GM12878 (cell line): ENCODE results near the gene PIGU. TPM values are rescaled to one million over a fixed set of nuclear protein-coding genes. Genes with fewer than 3 reads are reported as not detected.

Experiments
- ATAC-seq: fragments of 200-7000 bp; cut with Tn5 transposase; 3 replicates; pipeline ENCODE4 v1.9.1; 2020; ENCODE audit warnings: mild to moderate bottlenecking, moderate library complexity
- BruUV-seq: library from RNA; stranded (reverse); fragments of 400-500 nt; replicated peaks from 2 replicates; lab custom pipeline; 2021; lab: Mats Ljungman, UMichigan
- CTCF ChIA-PET: fragments of 300-600 bp; sonication (Branson Sonifier 250); formaldehyde crosslinking; extraction: SDS; loops from one replicate; lab custom pipeline; 2021; ENCODE audit warnings: inconsistent platforms; lab: Yijun Ruan, JAX
- POLR2A ChIA-PET: fragments of 350-600 bp; formaldehyde crosslinking; extraction: SDS; loops from one replicate; lab custom pipeline; 2021; ENCODE audit warnings: inconsistent platforms; lab: Charles Lee
- RAD21 ChIA-PET: fragments of 300-600 bp; sonication (Branson Sonifier 250); formaldehyde crosslinking; loops from one replicate; lab custom pipeline; 2023; ENCODE audit warnings: antibody characterized with exemption; ENCODE audit not compliant: unreplicated experiment; lab: Charles Lee
- SMC1A ChIA-PET: fragments of 300-600 bp; sonication (Branson Sonifier 250); formaldehyde crosslinking; loops from one replicate; lab custom pipeline; 2023; ENCODE audit not compliant: unreplicated experiment, uncharacterized antibody; lab: Charles Lee
- DNase-seq: peaks from one replicate; pipeline ENCODE4 v3.0.0-alpha.2; 2011; ENCODE audit warnings: low read depth, low spot score
- FAIRE-seq: peaks from 3 replicates; lab custom pipeline; 2011; peaks lifted over from hg19 to GRCh38; lab: Jason Lieb, UNC
- H2AFZ ChIP-seq: 2 replicates; pipeline ENCODE4 v1.6.0; 2011; ENCODE audit warnings: low read depth, low read length, control low read depth; ENCODE audit not compliant: control insufficient read depth
- H3K27ac ChIP-seq: 2 replicates; pipeline ENCODE4 v1.5.1; 2011; ENCODE audit warnings: control low read depth; ENCODE audit not compliant: control insufficient read depth, insufficient read depth
- H3K27me3 ChIP-seq, 2 experiments: replicated peaks in 1 of 2; 2 replicates each; pipeline versions ENCODE4 v1.6.0 to v1.6.1; 2011; ENCODE audit warnings: low read length in 1 of 2; ENCODE audit not compliant: control insufficient read depth in 2 of 2, insufficient read depth in 2 of 2
- H3K36me3 ChIP-seq, 2 experiments: 2 replicates each; pipeline ENCODE4 v1.5.1; 2011; ENCODE audit warnings: low read length in 1 of 2; ENCODE audit not compliant: control insufficient read depth in 2 of 2, insufficient read depth in 2 of 2
- H3K4me1 ChIP-seq: 2 replicates; pipeline ENCODE4 v1.6.1; 2011; ENCODE audit warnings: mild to moderate bottlenecking, low read length, moderate library complexity, mixed read lengths; ENCODE audit not compliant: control insufficient read depth, insufficient read depth
- H3K4me2 ChIP-seq: 2 replicates; pipeline ENCODE4 v1.6.0; 2011; ENCODE audit warnings: control low read depth; ENCODE audit not compliant: control insufficient read depth, insufficient read depth
- H3K4me3 ChIP-seq: fragments of 200-600 bp; sonication (generic); 2 replicates; pipeline ENCODE4 v1.5.1; 2016
- H3K79me2 ChIP-seq: 2 replicates; pipeline ENCODE4 v1.6.0; 2011; ENCODE audit warnings: low read length; ENCODE audit not compliant: control insufficient read depth, insufficient read depth
- H3K9ac ChIP-seq: 2 replicates; pipeline ENCODE4 v1.8.0; 2011; ENCODE audit warnings: low read length, control low read depth, mixed read lengths; ENCODE audit not compliant: control insufficient read depth, insufficient read depth
- H3K9me3 ChIP-seq: replicated peaks from 3 replicates; pipeline ENCODE4 v1.5.1; 2011; ENCODE audit warnings: mild to moderate bottlenecking, low read length; ENCODE audit not compliant: control insufficient read depth, insufficient read depth
- H4K20me1 ChIP-seq: 2 replicates; pipeline ENCODE4 v1.6.0; 2011; ENCODE audit not compliant: control insufficient read depth, insufficient read depth
- E2F4 ChIP-seq: IDR thresholded peaks from 2 replicates; pipeline ENCODE4 v1.6.1; 2012; ENCODE audit warnings: low read depth, low read length, improper control_type of control experiment
- EGR1 ChIP-seq, 2 experiments: IDR thresholded peaks; 1 replicate in 1 of 2; 2 replicates in 1 of 2; pipeline ENCODE4 v1.6.1; 2011 to 2012; ENCODE audit warnings: low read depth in 2 of 2, low read length in 2 of 2, borderline replicate concordance in 1 of 2, mild to moderate bottlenecking in 1 of 2, moderate library complexity in 1 of 2
- FOS ChIP-seq: IDR thresholded peaks from 3 replicates; pipeline ENCODE4 v1.6.1; 2011; ENCODE audit warnings: borderline replicate concordance; ENCODE audit not compliant: insufficient read length; ENCODE audit errors: extremely low read depth
- IKZF2 ChIP-seq, 2 experiments: fragments of 450-650 bp; IDR thresholded peaks; 2 replicates each; pipeline ENCODE4 v1.6.1; 2017; ENCODE audit warnings: mild to moderate bottlenecking in 2 of 2, moderate library complexity in 2 of 2
- JUND ChIP-seq: IDR thresholded peaks from 2 replicates; pipeline ENCODE4 v1.6.1; 2012; ENCODE audit warnings: low read depth, mild to moderate bottlenecking, low read length, improper control_type of control experiment, moderate library complexity
- KAT2A ChIP-seq: conservative IDR thresholded peaks from 2 replicates; pipeline ENCODE4 v1.6.1; 2011; ENCODE audit warnings: low read depth, low read length; ENCODE audit not compliant: control insufficient read depth
- MXI1 ChIP-seq: fragments of 150-350 bp; IDR thresholded peaks from 2 replicates; pipeline ENCODE4 v1.6.1; 2011; ENCODE audit warnings: low read depth, mild to moderate bottlenecking, inconsistent platforms, low read length, improper control_type of control experiment
- NR2F1 ChIP-seq: fragments of 450-650 bp; conservative IDR thresholded peaks from 2 replicates; pipeline ENCODE4 v1.6.1; 2017; ENCODE audit warnings: mild to moderate bottlenecking
- RB1 ChIP-seq: fragments of 450-650 bp; formaldehyde crosslinking; IDR thresholded peaks from 2 replicates; pipeline ENCODE4 v1.6.1; 2017; ENCODE audit warnings: mild to moderate bottlenecking, borderline replicate concordance
- RELA ChIP-seq: fragments of 450-650 bp; IDR thresholded peaks from 2 replicates; pipeline ENCODE4 v1.8.0; 2014; ENCODE audit warnings: borderline replicate concordance; ENCODE audit not compliant: partially characterized antibody
- SP1 ChIP-seq: IDR thresholded peaks from one replicate; pipeline ENCODE4 v1.6.1; 2011; ENCODE audit warnings: low read depth, low read length
- in situ Hi-C: fragments of 300-500 bp; cut with MboI; formaldehyde crosslinking; loops from 9 replicates; pipeline ENCODE4 v1.14.3; 2018; ENCODE audit warnings: mixed read lengths
- intact Hi-C: fragments of 100-400 bp; cut with micrococcal nuclease; formaldehyde crosslinking; loops from one replicate; pipeline ENCODE4 v1.14.2; 2022; ENCODE audit not compliant: unreplicated experiment
- polyA plus RNA-seq, 11 experiments: library from polyadenylated mRNA; depleted of rRNA in 4 of 11; unstranded in 6 of 11; stranded (reverse) in 5 of 11; fragments of >200 nt; fragmentation: Nextera tagmentation in 4 of 11; fragmentation: Illumina TruSeq in 1 of 11; extraction: Ambion mirVana in 4 of 11; extraction: Trizol in 1 of 11; gene quantifications; 1 replicate in 1 of 11; 2 replicates in 10 of 11; pipeline versions ENCODE4 v1.2.1 to v1.2.3, GENCODE V29; 2011 to 2016; ENCODE audit warnings: inconsistent platforms in 2 of 11, missing spikeins in 2 of 11, low read depth in 1 of 11
- total RNA-seq, 4 experiments: library from RNA; depleted of rRNA in 3 of 4; stranded (reverse); fragments of >200 nt in 3 of 4; fragmentation: Illumina TruSeq in 1 of 4; extraction: Trizol in 1 of 4; gene quantifications; 2 replicates each; pipeline versions ENCODE4 v1.2.1 to v1.2.3, GENCODE V29; 2013 to 2021
- TF ChIP-seq, protein P1 (sequence below): fragments of 450-650 bp; IDR thresholded peaks from 2 replicates; pipeline ENCODE4 v1.6.1; 2018; ENCODE audit warnings: mild to moderate bottlenecking, low read depth, moderate library complexity; ENCODE audit not compliant: partially characterized antibody

PIGU gene
- total and polyA plus RNA-seq, 10 of the 15 experiments (the other 5 are each of a cell fraction or from before 2014, with no cell fraction given): 4.1 to 88.2 (median 25.0) TPM

GRCh38 chr20:34512955-34513419 lies 163.9 kb downstream of the PIGU start:
- Histone ChIP-seq H2AFZ (no peak overlapping the region), H3K4me1 (peaks cover 3% of the 10 kb centered on the region; the same call in 1 of the 2 replicates), H4K20me1 (no peaks in the 10 kb centered on the region), H3K4me3 (no peak overlapping the region), H3K9me3 (no peaks in the 10 kb centered on the region), H3K9ac (no peak overlapping the region), H3K4me2 (no peak overlapping the region), H3K79me2 (peaks cover 14% of the 10 kb centered on the region), H3K36me3 (peaks cover 0 to 2% of the 10 kb centered on the region in 2 experiments; a peak in 1 of 4 replicates), H3K27me3 (no peaks in the 10 kb centered on the region), H3K27ac (no peak overlapping the region)
- ChIA-PET RAD21 (interaction anchor here (0.5 to 1.2 kb wide), 2 partner anchors 200 to 257 kb away, joined by 3 to 4 read pairs; no protein-coding TSS in a partner anchor), SMC1A (interaction anchor here (0.6 to 1.5 kb wide), 3 partner anchors 76 to 212 kb away, joined by 3 to 6 read pairs (median 3); no protein-coding TSS in a partner anchor), POLR2A (no interaction called here), CTCF (interaction anchor here (1.9 to 2.1 kb wide), 3 partner anchors 9 to 256 kb away, joined by 5 to 13 read pairs (median 12); no protein-coding TSS in a partner anchor)
- BruUV-seq: no TSS peak
- FAIRE-seq (no peak), ATAC-seq (no peak), DNase-seq (no peak)
- TF ChIP-seq SP1: no peak
- no peak for TF ChIP-seq MXI1
- TF ChIP-seq, protein P1, sequence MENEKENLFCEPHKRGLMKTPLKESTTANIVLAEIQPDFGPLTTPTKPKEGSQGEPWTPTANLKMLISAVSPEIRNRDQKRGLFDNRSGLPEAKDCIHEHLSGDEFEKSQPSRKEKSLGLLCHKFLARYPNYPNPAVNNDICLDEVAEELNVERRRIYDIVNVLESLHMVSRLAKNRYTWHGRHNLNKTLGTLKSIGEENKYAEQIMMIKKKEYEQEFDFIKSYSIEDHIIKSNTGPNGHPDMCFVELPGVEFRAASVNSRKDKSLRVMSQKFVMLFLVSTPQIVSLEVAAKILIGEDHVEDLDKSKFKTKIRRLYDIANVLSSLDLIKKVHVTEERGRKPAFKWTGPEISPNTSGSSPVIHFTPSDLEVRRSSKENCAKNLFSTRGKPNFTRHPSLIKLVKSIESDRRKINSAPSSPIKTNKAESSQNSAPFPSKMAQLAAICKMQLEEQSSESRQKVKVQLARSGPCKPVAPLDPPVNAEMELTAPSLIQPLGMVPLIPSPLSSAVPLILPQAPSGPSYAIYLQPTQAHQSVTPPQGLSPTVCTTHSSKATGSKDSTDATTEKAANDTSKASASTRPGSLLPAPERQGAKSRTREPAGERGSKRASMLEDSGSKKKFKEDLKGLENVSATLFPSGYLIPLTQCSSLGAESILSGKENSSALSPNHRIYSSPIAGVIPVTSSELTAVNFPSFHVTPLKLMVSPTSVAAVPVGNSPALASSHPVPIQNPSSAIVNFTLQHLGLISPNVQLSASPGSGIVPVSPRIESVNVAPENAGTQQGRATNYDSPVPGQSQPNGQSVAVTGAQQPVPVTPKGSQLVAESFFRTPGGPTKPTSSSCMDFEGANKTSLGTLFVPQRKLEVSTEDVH: no peak
- TF ChIP-seq FOS: no peak
- no peak for TF ChIP-seq KAT2A
- no peak for TF ChIP-seq RELA
- no peak for TF ChIP-seq E2F4
- TF ChIP-seq JUND: no peak
- no peak for TF ChIP-seq RB1
- TF ChIP-seq EGR1 (IDR thresholded peaks at IDR 0.05; ENCODE audit: borderline replicate concordance in 1 of 2, low read depth in 2 of 2, low read length in 2 of 2): no peak
- TF ChIP-seq NR2F1: no peak
- TF ChIP-seq IKZF2 (IDR thresholded peaks at IDR 0.05): no peak
- intact Hi-C loops (no loop called here), in situ Hi-C loops (no loop called here)
